Spinal cord (tissue), 10 donors: ENCODE data around the gene GALNT7. TPM values are rescaled to one million over a fixed set of nuclear protein-coding genes. Genes with fewer than 3 reads are reported as not detected.
"Not testable (repeated sequence)": the region's sequence is repeated elsewhere in the genome, so short reads cannot be mapped to it uniquely, and the experiment has no call there.

Experiments used
- DNase-seq, 6 donors: peaks; one replicate each; pipeline versions ENCODE4 v3.0.0 to v3.0.0-alpha.2; 2013 to 2015; ENCODE audit warnings: low spot score in 6 of 6, low read depth in 4 of 6
- H3K27ac ChIP-seq: one replicate; pipeline ENCODE4 v1.5.1; 2013; ENCODE audit warnings: low read depth, low read length, control low read depth
- H3K27me3 ChIP-seq: one replicate; pipeline ENCODE4 v1.6.1; 2013; ENCODE audit warnings: low read length; ENCODE audit not compliant: control insufficient read depth, insufficient read depth
- H3K36me3 ChIP-seq: one replicate; pipeline ENCODE4 v1.6.1; 2013; ENCODE audit warnings: low read length; ENCODE audit not compliant: control insufficient read depth, insufficient read depth
- H3K4me1 ChIP-seq: one replicate; pipeline ENCODE4 v1.6.1; 2013; ENCODE audit warnings: low read length; ENCODE audit not compliant: control insufficient read depth, insufficient read depth
- H3K4me3 ChIP-seq: one replicate; pipeline ENCODE4 v1.5.1; 2013; ENCODE audit warnings: low read depth, low read length, control low read depth
- H3K9me3 ChIP-seq: one replicate; pipeline ENCODE4 v1.6.1; 2013; ENCODE audit warnings: low read length; ENCODE audit not compliant: control insufficient read depth, insufficient read depth
- WGBS: methylation state at CpG from one replicate; pipeline ENCODE4 v1.1.5; 2013; ENCODE audit warnings: missing lambda C conversion rate; ENCODE audit not compliant: insufficient coverage; 5-methylcytosine and 5-hydroxymethylcytosine counted together
- polyA plus RNA-seq, 2 donors: library from polyadenylated mRNA; unstranded; fragments of 120-200 nt; gene quantifications; one replicate each; pipeline ENCODE4 v1.2.1, GENCODE V29; 2013; ENCODE audit not compliant: insufficient read length in 2 of 2
- total RNA-seq, 2 donors: library from RNA; depleted of rRNA in 1 of 2; stranded (reverse); fragments of 120-200 nt in 1 of 2; fragments of >200 nt in 1 of 2; gene quantifications; one replicate each; pipeline versions ENCODE4 v1.2.3 to v1.2.4, GENCODE V29; 2013 to 2014
- donor health status: healthy.

Gene GALNT7
- total and polyA plus RNA-seq, 4 donors, result 21.4 to 39.3 (median 23.2) TPM

DNA sequence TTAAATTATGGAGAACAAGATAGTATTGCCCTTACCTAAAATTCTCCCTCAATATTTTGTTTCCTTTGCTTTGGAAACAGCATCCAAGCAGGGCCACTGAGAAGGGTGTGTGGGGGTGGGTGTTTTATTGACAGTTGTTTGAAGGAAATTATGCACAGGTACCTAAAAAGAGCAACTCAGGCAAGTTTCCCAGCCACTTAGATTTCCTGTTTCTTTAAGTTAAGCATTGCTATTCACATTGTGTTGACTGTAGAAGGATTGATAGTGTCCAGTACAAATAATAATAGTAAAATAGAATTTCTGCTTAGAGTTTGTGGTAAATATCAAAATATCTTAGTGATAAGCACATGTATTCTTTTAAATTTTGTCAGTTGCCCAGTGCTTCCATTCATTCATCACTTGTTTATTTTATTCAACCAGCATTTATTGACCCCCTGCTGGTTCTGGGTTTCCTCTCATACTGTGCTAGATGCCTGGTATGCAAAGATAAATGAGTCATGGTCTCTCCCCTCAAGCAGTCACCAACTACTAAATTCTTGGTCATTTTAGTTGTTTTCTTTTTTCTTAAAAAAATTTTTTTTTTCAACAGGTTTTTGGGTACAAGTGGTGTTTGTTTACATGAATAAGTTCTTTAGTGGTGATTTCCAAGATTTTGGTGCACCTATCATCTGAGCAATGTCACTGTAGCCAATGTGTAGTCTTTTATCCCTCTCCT is 50.0 kb downstream of the GALNT7 start:
- Histone ChIP-seq H3K36me3 (no peaks in the 10 kb centered on the region), H3K27me3 (no peaks in the 10 kb centered on the region), H3K4me1 (no peaks in the 10 kb centered on the region), H3K9me3 (no peaks in the 10 kb centered on the region), H3K4me3 (no peak overlapping the region), H3K27ac (no peak overlapping the region)
- DNase-seq, result no peak

DNA sequence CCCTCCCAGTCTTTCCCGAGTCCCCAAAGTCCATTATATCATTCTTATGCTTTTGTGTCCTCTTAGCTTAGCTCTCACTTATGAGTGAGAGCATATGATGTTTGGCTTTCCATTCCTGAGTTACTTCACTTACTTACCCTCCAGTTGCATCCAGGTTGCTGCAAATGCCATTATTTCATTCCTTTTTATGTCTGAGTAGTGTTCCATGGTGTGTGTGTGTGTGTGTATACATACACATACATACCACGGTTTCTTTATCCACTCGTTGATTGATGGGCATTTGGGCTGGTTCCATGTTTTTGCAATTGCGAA is 50.5 kb downstream of the GALNT7 start:
- H3K4me1 ChIP-seq, H3K27ac ChIP-seq, H3K4me3 ChIP-seq, DNase-seq, H3K27me3 ChIP-seq, H3K36me3 ChIP-seq, H3K9me3 ChIP-seq: not testable (repeated sequence)
- 100% methylated on average over 1 of the region's 4 CpGs for WGBS

- H3K36me3 ChIP-seq, result no peaks in the 10 kb centered on the region
- no peak for DNase-seq
- H3K9me3 ChIP-seq, result no peaks in the 10 kb centered on the region
- H3K4me1 ChIP-seq, result no peaks in the 10 kb centered on the region
- no peak overlapping the region for H3K4me3 ChIP-seq
- no CpG with 5 or more reads among the region's 3 CpGs for WGBS
- no peak overlapping the region for H3K27ac ChIP-seq
- no peaks in the 10 kb centered on the region for H3K27me3 ChIP-seq
Observed at GRCh38 chr4:173223743-173224142, 55.1 kb downstream of the GALNT7 start.

DNA sequence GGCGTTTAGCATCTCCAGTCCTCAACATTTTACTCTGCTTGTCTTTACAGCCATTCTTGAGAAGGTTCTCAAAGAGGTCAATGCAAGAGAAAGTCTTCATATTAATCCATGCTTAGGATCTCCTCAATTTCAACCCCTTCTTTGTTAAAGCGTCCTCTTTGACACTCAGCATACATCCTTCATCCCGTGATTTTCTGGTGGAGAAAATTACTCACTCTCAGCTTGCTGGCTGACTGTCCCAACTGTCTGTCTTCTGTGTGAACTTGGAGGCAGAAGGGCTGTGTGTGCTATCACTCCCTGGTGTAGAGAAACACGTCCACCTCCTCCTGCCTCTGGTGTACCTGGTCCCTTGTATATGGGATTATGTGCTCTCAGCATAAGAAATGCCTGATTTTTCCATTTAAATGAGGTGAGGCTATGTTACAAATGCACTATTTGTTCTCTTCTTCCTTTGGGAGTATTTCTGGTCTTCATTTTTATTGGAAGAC is 57.8 kb downstream of the GALNT7 start:
- 100% methylated on average over 2 of the region's 4 CpGs for WGBS
- no peak for DNase-seq
- Histone ChIP-seq H3K4me1 (no peaks in the 10 kb centered on the region), H3K27ac (no peak overlapping the region), H3K9me3 (no peaks in the 10 kb centered on the region), H3K36me3 (no peaks in the 10 kb centered on the region), H3K4me3 (no peak overlapping the region), H3K27me3 (no peaks in the 10 kb centered on the region)

DNA sequence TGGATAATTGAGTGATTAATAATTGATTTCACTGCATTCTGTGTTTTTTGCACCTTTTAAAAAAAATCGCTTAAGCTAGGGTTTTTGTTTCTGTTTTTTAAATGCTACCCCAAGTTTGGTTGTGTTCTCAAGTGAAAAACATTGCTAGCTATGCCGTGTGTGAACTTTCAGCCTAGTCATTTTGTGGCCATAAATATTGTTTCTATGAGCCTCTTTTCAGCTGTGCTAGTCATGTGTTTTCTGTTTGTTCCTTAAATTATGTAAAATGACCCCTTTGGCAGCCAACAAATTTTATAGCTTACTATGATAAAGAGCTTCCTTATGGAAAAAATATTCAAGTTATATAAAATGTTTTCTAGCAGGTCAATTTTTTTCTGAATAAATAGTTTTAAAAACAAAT is 59.1 kb downstream of the GALNT7 start:
- no peak overlapping the region for H3K4me3 ChIP-seq
- no CpG with 5 or more reads among the region's 2 CpGs for WGBS
- no peaks in the 10 kb centered on the region for H3K9me3 ChIP-seq

DNA sequence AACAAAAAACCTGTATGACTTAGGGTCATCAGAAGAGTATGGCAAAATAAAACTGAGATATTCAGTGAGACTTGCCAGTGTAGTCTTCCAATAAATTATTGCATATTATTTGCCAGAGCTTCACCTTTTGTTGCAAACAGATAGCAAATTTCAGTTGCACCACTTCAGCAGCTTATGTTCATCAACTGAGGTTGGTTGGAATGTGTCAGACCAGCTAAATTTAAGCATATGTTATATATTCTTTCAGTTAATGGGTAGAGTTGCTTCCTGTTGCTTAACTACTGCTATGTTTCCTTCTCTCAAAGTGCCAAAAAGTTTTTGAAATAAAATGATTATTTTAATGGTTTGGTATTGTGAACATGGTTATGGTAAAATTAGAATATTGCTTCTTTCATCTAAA is 61.5 kb downstream of the GALNT7 start:
- no peaks in the 10 kb centered on the region for H3K9me3 ChIP-seq
- H3K4me3 ChIP-seq, result no peak overlapping the region
- no peak overlapping the region for H3K27ac ChIP-seq
- H3K4me1 ChIP-seq, result no peaks in the 10 kb centered on the region
- H3K27me3 ChIP-seq, result no peaks in the 10 kb centered on the region
- peaks cover 3% of the 10 kb centered on the region for H3K36me3 ChIP-seq
- DNase-seq, result no peak

More for the DNA sequence above, 59.1 kb downstream of the GALNT7 start:
- DNase-seq, result no peak
- no peaks in the 10 kb centered on the region for H3K27me3 ChIP-seq
- no peak overlapping the region for H3K27ac ChIP-seq
- H3K36me3 ChIP-seq, result peaks cover 3% of the 10 kb centered on the region
- no peaks in the 10 kb centered on the region for H3K4me1 ChIP-seq

- H3K9me3 ChIP-seq, result no peaks in the 10 kb centered on the region
- 100% methylated on average over 1 of the region's 1 CpG for WGBS
- no peaks in the 10 kb centered on the region for H3K4me1 ChIP-seq
- DNase-seq, result no peak
- H3K36me3 ChIP-seq, result peaks cover 3% of the 10 kb centered on the region
- H3K27ac ChIP-seq, result no peak overlapping the region
- no peak overlapping the region for H3K4me3 ChIP-seq
- no peaks in the 10 kb centered on the region for H3K27me3 ChIP-seq
Observed at GRCh38 chr4:173231916-173232315, 63.3 kb downstream of the GALNT7 start.

DNA sequence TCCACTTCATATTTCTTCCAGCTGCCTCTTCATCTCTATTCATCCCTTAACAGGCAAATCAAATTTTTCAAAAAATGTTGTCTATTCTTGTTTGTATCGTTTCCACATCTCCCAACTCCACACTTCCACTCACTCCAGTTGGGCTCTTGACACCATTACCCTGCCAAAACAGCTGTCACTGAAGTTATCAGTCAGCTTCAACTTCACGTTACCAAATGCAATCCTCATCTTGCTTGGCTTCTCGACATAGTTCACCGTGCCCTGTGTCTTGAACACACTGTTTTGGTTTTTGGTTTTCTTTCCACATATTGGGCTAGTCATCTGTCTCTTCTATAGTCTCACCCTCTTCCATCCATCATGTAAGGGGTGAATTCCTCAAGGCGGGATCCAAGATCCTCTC is 65.2 kb downstream of the GALNT7 start:
- no peaks in the 10 kb centered on the region for H3K27me3 ChIP-seq
- no peak overlapping the region for H3K27ac ChIP-seq
- WGBS, result 98% methylated on average over 5 of the region's 5 CpGs
- H3K9me3 ChIP-seq, result no peaks in the 10 kb centered on the region
- peaks cover 3% of the 10 kb centered on the region for H3K36me3 ChIP-seq
- H3K4me3 ChIP-seq, result no peak overlapping the region
- no peaks in the 10 kb centered on the region for H3K4me1 ChIP-seq
- no peak for DNase-seq

DNA sequence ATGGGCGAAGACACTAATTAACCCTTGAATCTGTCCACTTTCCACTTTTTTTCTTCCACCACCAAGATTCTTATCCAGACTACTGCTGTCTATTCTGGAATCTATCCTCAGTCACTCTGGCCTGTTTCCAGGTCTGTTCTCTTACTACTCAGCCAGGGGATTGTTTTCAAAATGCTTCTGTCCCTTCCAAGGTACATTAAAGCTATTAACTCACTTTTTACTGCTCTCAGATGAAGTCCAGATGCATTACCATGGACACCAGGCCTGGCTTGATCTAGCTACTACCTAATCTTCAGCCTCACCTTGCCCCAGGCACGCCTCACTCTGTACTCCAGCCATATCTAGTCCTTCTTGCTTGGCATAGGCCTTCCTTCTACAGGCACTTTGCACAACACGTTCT is 66.4 kb downstream of the GALNT7 start:
- Histone ChIP-seq H3K9me3 (no peaks in the 10 kb centered on the region), H3K27me3 (no peaks in the 10 kb centered on the region), H3K4me1 (no peaks in the 10 kb centered on the region), H3K4me3 (no peak overlapping the region), H3K27ac (no peak overlapping the region), H3K36me3 (peaks cover 3% of the 10 kb centered on the region)
- DNase-seq, result no peak
- 96% methylated on average over 3 of the region's 3 CpGs for WGBS

DNA sequence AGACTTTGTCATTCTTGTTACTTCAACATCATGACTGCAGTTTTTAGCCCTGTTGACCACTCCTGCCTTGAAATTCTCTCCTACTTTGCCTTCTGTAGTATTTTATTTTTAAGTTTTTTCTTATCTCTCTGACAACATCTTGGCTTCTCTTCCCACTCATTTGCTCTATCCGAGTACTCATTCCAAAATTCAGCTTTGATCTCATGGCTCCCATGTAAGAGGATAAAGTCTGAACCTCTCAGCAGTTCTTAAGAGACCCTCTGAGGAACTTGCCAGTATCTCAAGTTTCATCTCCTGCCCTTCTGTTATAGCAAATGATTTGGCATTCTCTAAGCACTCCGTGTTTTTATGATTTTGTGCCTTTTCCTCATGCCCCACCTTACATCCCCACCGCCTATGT is 67.7 kb downstream of the GALNT7 start:
- H3K4me3 ChIP-seq, result no peak overlapping the region
- no peaks in the 10 kb centered on the region for H3K9me3 ChIP-seq
- no peak overlapping the region for H3K27ac ChIP-seq
- no peak for DNase-seq
- 78% methylated on average over 2 of the region's 3 CpGs for WGBS
- H3K27me3 ChIP-seq, result no peaks in the 10 kb centered on the region
- peaks cover 3% of the 10 kb centered on the region for H3K36me3 ChIP-seq
- H3K4me1 ChIP-seq, result no peaks in the 10 kb centered on the region
